Astrocyte (in vitro differentiated cells and primary cell): ENCODE data around the gene LDHD. TPM values are rescaled to one million over a fixed set of nuclear protein-coding genes. Genes with fewer than 3 reads are reported as not detected.

ENCODE experiments used
- DNase-seq: peaks from one replicate; pipeline ENCODE4 v3.0.0-alpha.2; 2010; ENCODE audit warnings: low read depth
- FAIRE-seq: peaks from 2 replicates; lab custom pipeline; 2011; peaks lifted over from hg19 to GRCh38; lab: Jason Lieb, UNC
- H2AFZ ChIP-seq: 2 replicates; pipeline ENCODE4 v1.6.0; 2012; ENCODE audit warnings: low read depth, low read length, inconsistent platforms
- H3K27ac ChIP-seq: 2 replicates; pipeline ENCODE4 v1.5.1; 2011; ENCODE audit warnings: low read depth, low read length, inconsistent platforms
- H3K27me3 ChIP-seq: 2 replicates; pipeline ENCODE4 v1.6.0; 2011; ENCODE audit warnings: low read length, inconsistent platforms; ENCODE audit not compliant: insufficient read depth
- H3K36me3 ChIP-seq: 2 replicates; pipeline ENCODE4 v1.5.1; 2011; ENCODE audit warnings: low read length, inconsistent platforms; ENCODE audit not compliant: insufficient read depth
- H3K4me1 ChIP-seq: 2 replicates; pipeline ENCODE4 v1.5.1; 2011; ENCODE audit warnings: low read length, inconsistent platforms; ENCODE audit not compliant: insufficient read depth
- H3K4me2 ChIP-seq: 2 replicates; pipeline ENCODE4 v1.6.0; 2012; ENCODE audit warnings: low read length, inconsistent platforms
- H3K4me3 ChIP-seq: 2 replicates; pipeline ENCODE4 v1.5.1; 2011; ENCODE audit warnings: low read depth, mild to moderate bottlenecking, low read length, inconsistent platforms; ENCODE audit not compliant: insufficient read depth
- H3K79me2 ChIP-seq: 2 replicates; pipeline ENCODE4 v1.6.0; 2012; ENCODE audit warnings: mild to moderate bottlenecking, low read length, inconsistent platforms; ENCODE audit not compliant: insufficient read depth
- H3K9ac ChIP-seq: 2 replicates; pipeline ENCODE4 v1.6.0; 2012; ENCODE audit warnings: mild to moderate bottlenecking, low read length, inconsistent platforms
- H3K9me3 ChIP-seq: 2 replicates; pipeline ENCODE4 v1.5.1; 2012; ENCODE audit warnings: low read depth, mild to moderate bottlenecking, low read length, inconsistent platforms; ENCODE audit not compliant: insufficient read depth
- H4K20me1 ChIP-seq: 2 replicates; pipeline ENCODE4 v1.6.0; 2012; ENCODE audit warnings: low read length, inconsistent platforms; ENCODE audit not compliant: insufficient read depth
- H3K27ac Mint-ChIP-seq: one replicate; pipeline ENCODE4 v1.8.0; 2021; ENCODE audit warnings: mild to moderate bottlenecking, mixed read lengths; ENCODE audit not compliant: unreplicated experiment
- H3K27me3 Mint-ChIP-seq: one replicate; pipeline ENCODE4 v1.8.0; 2021; ENCODE audit warnings: low read depth, mixed read lengths; ENCODE audit not compliant: unreplicated experiment
- H3K36me3 Mint-ChIP-seq: one replicate; pipeline ENCODE4 v1.8.0; 2021; ENCODE audit warnings: low read depth, mixed read lengths; ENCODE audit not compliant: unreplicated experiment
- H3K4me1 Mint-ChIP-seq: one replicate; pipeline ENCODE4 v1.8.0; 2021; ENCODE audit warnings: low read depth, mixed read lengths; ENCODE audit not compliant: unreplicated experiment
- H3K4me3 Mint-ChIP-seq: one replicate; pipeline ENCODE4 v1.8.0; 2021; ENCODE audit warnings: mild to moderate bottlenecking, moderate library complexity, mixed read lengths; ENCODE audit not compliant: unreplicated experiment
- H3K9me3 Mint-ChIP-seq: one replicate; pipeline ENCODE4 v1.8.0; 2021; ENCODE audit warnings: mild to moderate bottlenecking, mixed read lengths; ENCODE audit not compliant: unreplicated experiment
- CTCF ChIP-seq: IDR thresholded peaks from 2 replicates; pipeline ENCODE4 v1.5.1; 2011; ENCODE audit warnings: low read depth, mild to moderate bottlenecking, inconsistent platforms, low read length, moderate library complexity; ENCODE audit not compliant: insufficient read depth
- EZH2 ChIP-seq: IDR thresholded peaks from 2 replicates; pipeline ENCODE4 v1.6.1; 2012; ENCODE audit warnings: mild to moderate bottlenecking, low read length, inconsistent platforms; ENCODE audit not compliant: insufficient read depth
- total RNA-seq: library from RNA; stranded (reverse); gene quantifications from 2 replicates; pipeline ENCODE4 v1.2.1, GENCODE V29; 2021

LDHD gene
- total RNA-seq, 1 donor from 2014 or later, result not detected

- Mint-ChIP-seq H3K36me3 (no peaks in the 10 kb centered on the region), H3K27ac (no peak overlapping the region), H3K9me3 (no peaks in the 10 kb centered on the region), H3K4me1 (peaks cover 5% of the 10 kb centered on the region), H3K27me3 (no peaks in the 10 kb centered on the region), H3K4me3 (no peak overlapping the region)
- Histone ChIP-seq H3K36me3 (no peaks in the 10 kb centered on the region), H3K27me3 (no peaks in the 10 kb centered on the region), H2AFZ (no peak overlapping the region), H3K4me1 (peaks cover 12% of the 10 kb centered on the region), H3K27ac (no peak overlapping the region), H3K4me3 (no peak overlapping the region), H3K9me3 (no peaks in the 10 kb centered on the region), H4K20me1 (peaks cover 92% of the 10 kb centered on the region), H3K9ac (no peak overlapping the region), H3K4me2 (no peak overlapping the region), H3K79me2 (peaks cover 73% of the 10 kb centered on the region)
- FAIRE-seq, result no peak
- no peak for DNase-seq
- TF ChIP-seq CTCF (no peak), EZH2 (no peak)
Observed at GRCh38 chr16:75066861-75067447, 49.6 kb downstream of the LDHD start.

GRCh38 chr16:75065521-75066149 is 50.9 kb downstream of the LDHD start:
- H3K27me3 ChIP-seq, result no peaks in the 10 kb centered on the region
- H3K4me1 ChIP-seq, result peaks cover 11% of the 10 kb centered on the region
- peaks cover 94% of the 10 kb centered on the region for H4K20me1 ChIP-seq
- H3K4me3 Mint-ChIP-seq, result no peak overlapping the region
- H3K9ac ChIP-seq, result no peak overlapping the region
- H3K36me3 Mint-ChIP-seq, result no peaks in the 10 kb centered on the region
- no peak overlapping the region for H3K4me3 ChIP-seq
- H3K27ac Mint-ChIP-seq, result no peak overlapping the region
- H3K36me3 ChIP-seq, result no peaks in the 10 kb centered on the region
- TF ChIP-seq CTCF, result no peak
- no peak overlapping the region for H3K4me2 ChIP-seq
- H3K27ac ChIP-seq, result no peak overlapping the region
- H3K9me3 ChIP-seq, result no peaks in the 10 kb centered on the region
- peaks cover 4% of the 10 kb centered on the region for H3K4me1 Mint-ChIP-seq
- no peak for FAIRE-seq
- peaks cover 76% of the 10 kb centered on the region for H3K79me2 ChIP-seq
- H3K9me3 Mint-ChIP-seq, result no peaks in the 10 kb centered on the region
- no peaks in the 10 kb centered on the region for H3K27me3 Mint-ChIP-seq
- no peak for DNase-seq
- no peak overlapping the region for H2AFZ ChIP-seq

- FAIRE-seq (no peak), DNase-seq (no peak)
- Mint-ChIP-seq H3K27me3 (no peaks in the 10 kb centered on the region), H3K36me3 (no peaks in the 10 kb centered on the region), H3K4me3 (no peak overlapping the region), H3K4me1 (peaks cover 2% of the 10 kb centered on the region), H3K9me3 (no peaks in the 10 kb centered on the region), H3K27ac (no peak overlapping the region)
- no peaks in the 10 kb centered on the region for H3K36me3 ChIP-seq
- H3K4me3 ChIP-seq, result no peak overlapping the region
- H3K4me1 ChIP-seq, result peaks cover 6% of the 10 kb centered on the region
- H2AFZ ChIP-seq, result no peak overlapping the region
- H3K27me3 ChIP-seq, result no peaks in the 10 kb centered on the region
- TF ChIP-seq CTCF, result no peak
- no peak for TF ChIP-seq EZH2
- H4K20me1 ChIP-seq, result peaks cover 92% of the 10 kb centered on the region
- no peaks in the 10 kb centered on the region for H3K9me3 ChIP-seq
- no peak overlapping the region for H3K27ac ChIP-seq
- H3K4me2 ChIP-seq, result no peak overlapping the region
- H3K79me2 ChIP-seq, result peaks cover 74% of the 10 kb centered on the region
- no peak overlapping the region for H3K9ac ChIP-seq
Observed at GRCh38 chr16:75065149-75065505, 51.5 kb downstream of the LDHD start.
